C4-2B (cell line): ENCODE measurements around the gene AGAP1.

Experiments
- H3K27ac ChIP-seq: fragments of 450-650 bp; 2 replicates; pipeline ENCODE4 v1.5.1; 2017
- CTCF ChIP-seq: fragments of 450-650 bp; conservative IDR thresholded peaks from 2 replicates; pipeline ENCODE4 v1.5.1; 2017; ENCODE audit warnings: mild to moderate bottlenecking
- ZFX ChIP-seq: fragments of 450-650 bp; IDR thresholded peaks from 2 replicates; pipeline ENCODE4 v1.6.1; 2017

The AGAP1 gene

GRCh38 chr2:235577404-235578330 is 83.8 kb downstream of the AGAP1 start:
- H3K27ac ChIP-seq: no peak overlapping the region
- TF ChIP-seq CTCF (no peak), ZFX (no peak)

GRCh38 chr2:235579128-235579527 is 85.3 kb downstream of the AGAP1 start:
- H3K27ac ChIP-seq: no peak overlapping the region
- TF ChIP-seq ZFX (no peak), CTCF (no peak)

- H3K27ac ChIP-seq: no peak overlapping the region
- TF ChIP-seq ZFX: no peak
- TF ChIP-seq CTCF: no peak
Measured at GRCh38 chr2:235580426-235581157, 86.7 kb downstream of the AGAP1 start.

- no peak overlapping the region for H3K27ac ChIP-seq
- no peak for TF ChIP-seq CTCF
- no peak for TF ChIP-seq ZFX
Measured at GRCh38 chr2:235582081-235582686, 88.3 kb downstream of the AGAP1 start.

GRCh38 chr2:235582729-235583128 is 88.9 kb downstream of the AGAP1 start:
- TF ChIP-seq CTCF (no peak), ZFX (no peak)

GRCh38 chr2:235583144-235583543 is 89.3 kb downstream of the AGAP1 start:
- no peak overlapping the region for H3K27ac ChIP-seq
- TF ChIP-seq ZFX (no peak), CTCF (no peak)

More at GRCh38 chr2:235582729-235583128, 88.9 kb downstream of the AGAP1 start:
- H3K27ac ChIP-seq: no peak overlapping the region
